Activated CD4-positive, alpha-beta memory T cell treated with anti-CD3 and anti-CD28 coated beads, Interleukin-2, amount 10 ng/mL, durations not matched to agents 7 days and 5 days (primary cell): ENCODE results near the gene ACTL10. TPM values are rescaled to one million over a fixed set of nuclear protein-coding genes. Genes with fewer than 3 reads are reported as not detected.
A peak's percentile ranks its signal among the peaks of the same experiment; 100 is the strongest.
"Not testable (repeated sequence)": the region's sequence is repeated elsewhere in the genome, so short reads cannot be mapped to it uniquely, and the experiment has no call there.

Experiments
- CTCF ChIA-PET: fragments of 350-600 bp; sonication (Branson Sonifier 250); formaldehyde crosslinking; loops from one replicate; lab custom pipeline; 2021; ENCODE audit warnings: antibody characterized with exemption, inconsistent platforms; lab: Charles Lee
- POLR2A ChIA-PET: fragments of 350-600 bp; sonication (Branson Sonifier 250); formaldehyde crosslinking; loops from one replicate; lab custom pipeline; 2021; ENCODE audit warnings: antibody characterized with exemption; lab: Charles Lee
- DNase-seq: peaks from one replicate; pipeline ENCODE4 v3.0.0-alpha.2; 2020
- H3K27ac Mint-ChIP-seq: one replicate; pipeline ENCODE4 v1.8.0; 2021; ENCODE audit warnings: mild to moderate bottlenecking, mixed read lengths
- H3K27me3 Mint-ChIP-seq: one replicate; pipeline ENCODE4 v1.8.0; 2021; ENCODE audit warnings: mixed read lengths
- H3K36me3 Mint-ChIP-seq: one replicate; pipeline ENCODE4 v1.8.0; 2021; ENCODE audit warnings: low read depth, mixed read lengths
- H3K4me1 Mint-ChIP-seq: one replicate; pipeline ENCODE4 v1.8.0; 2021; ENCODE audit warnings: mixed read lengths
- H3K4me3 Mint-ChIP-seq: one replicate; pipeline ENCODE4 v1.8.0; 2021; ENCODE audit warnings: mild to moderate bottlenecking, mixed read lengths
- H3K9me3 Mint-ChIP-seq: one replicate; pipeline ENCODE4 v1.8.0; 2021; ENCODE audit warnings: mixed read lengths
- total RNA-seq, 2 experiments: library from RNA; stranded (reverse); gene quantifications; one replicate each; pipeline ENCODE4 v1.2.3, GENCODE V29; 2021

The ACTL10 gene
- total RNA-seq, 2 experiments from 2014 or later = 3.7 to 4.5 TPM

DNA sequence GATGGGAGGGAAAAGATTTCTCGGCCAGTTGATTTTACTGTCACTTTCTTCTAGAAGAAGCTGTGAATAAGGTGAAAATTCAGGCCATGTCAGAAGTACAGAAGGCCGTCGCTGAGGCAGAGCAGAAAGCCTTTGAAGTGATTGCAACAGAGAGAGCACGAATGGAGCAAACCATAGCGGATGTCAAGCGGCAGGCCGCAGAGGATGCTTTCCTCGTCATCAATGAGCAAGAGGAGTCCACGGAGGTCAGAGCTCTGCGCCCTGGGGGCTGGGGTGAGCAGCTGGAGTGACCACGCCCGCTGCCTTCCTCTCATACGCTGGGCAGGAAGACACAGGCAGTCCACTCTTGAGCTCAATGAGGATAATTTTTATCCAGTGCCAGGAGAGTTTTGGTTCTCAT, 26.5 kb upstream of the ACTL10 start:
- Mint-ChIP-seq H3K27ac (no peak overlapping the region), H3K27me3 (no peaks in the 10 kb centered on the region), H3K36me3 (peaks cover 44% of the 10 kb centered on the region), H3K4me3 (no peak overlapping the region), H3K4me1 (peaks cover 7% of the 10 kb centered on the region), H3K9me3 (no peaks in the 10 kb centered on the region)
- CTCF ChIA-PET = interaction anchor here (1.4 kb wide), 1 partner anchor 28 kb away, joined by 3 read pairs; no protein-coding TSS in a partner anchor
- no peak for DNase-seq
- POLR2A ChIA-PET = no interaction called here

DNA sequence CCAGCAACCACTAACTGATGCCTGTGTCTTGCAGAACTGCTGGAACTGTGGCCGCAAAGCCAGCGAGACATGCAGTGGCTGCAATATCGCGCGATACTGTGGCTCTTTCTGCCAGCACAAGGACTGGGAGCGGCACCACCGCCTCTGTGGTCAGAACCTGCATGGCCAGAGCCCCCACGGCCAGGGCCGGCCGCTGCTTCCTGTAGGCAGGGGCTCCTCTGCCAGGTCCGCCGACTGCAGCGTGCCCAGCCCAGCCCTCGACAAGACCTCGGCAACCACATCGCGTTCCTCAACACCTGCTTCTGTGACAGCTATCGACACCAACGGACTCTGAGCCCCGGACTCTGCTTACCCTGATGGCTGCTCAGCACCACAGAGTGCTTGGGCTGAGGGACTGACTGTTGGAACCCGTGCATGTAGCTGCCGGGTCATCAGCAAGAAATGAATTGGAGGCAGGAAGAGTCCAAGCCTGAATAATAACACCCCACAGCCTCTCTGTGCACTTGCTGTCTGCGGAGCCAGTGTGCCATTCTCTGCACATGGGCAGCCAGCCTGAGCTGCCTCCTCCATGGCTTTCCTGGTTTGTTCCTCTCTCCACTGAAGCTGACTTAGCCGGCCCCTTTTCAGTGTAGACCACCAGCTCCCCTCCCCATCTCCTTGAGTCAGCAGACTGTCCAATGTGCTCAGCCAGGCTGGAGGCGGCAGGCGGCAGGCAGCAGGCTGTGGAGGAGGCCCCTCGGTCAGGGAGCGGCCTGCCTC, 22.3 kb upstream of the ACTL10 start:
- Mint-ChIP-seq H3K27ac (no peak overlapping the region), H3K4me3 (no peak overlapping the region), H3K9me3 (no peaks in the 10 kb centered on the region), H3K27me3 (no peaks in the 10 kb centered on the region), H3K4me1 (peaks cover 32% of the 10 kb centered on the region), H3K36me3 (peaks cover 37% of the 10 kb centered on the region)
- POLR2A ChIA-PET = interaction anchor here (1.5 kb wide), 1 partner anchor 8 kb away, joined by 3 read pairs; no protein-coding TSS in a partner anchor
- DNase-seq = no peak
- CTCF ChIA-PET = no interaction called here

DNA sequence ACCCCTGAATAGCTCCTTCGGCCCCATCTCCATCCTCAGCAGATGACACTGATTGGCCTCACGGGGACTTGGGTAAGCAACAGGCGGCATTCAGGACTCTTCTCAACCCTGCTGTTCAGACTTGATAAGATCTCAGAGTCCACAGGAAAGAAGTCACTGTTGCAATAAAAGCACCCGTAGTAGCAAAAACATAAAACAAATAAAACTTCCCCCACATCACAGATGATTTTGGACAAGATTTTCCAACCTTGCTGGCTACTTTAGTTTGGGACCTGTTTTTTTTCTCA, 21.7 kb upstream of the ACTL10 start:
- peaks cover 32% of the 10 kb centered on the region for H3K36me3 Mint-ChIP-seq

DNA sequence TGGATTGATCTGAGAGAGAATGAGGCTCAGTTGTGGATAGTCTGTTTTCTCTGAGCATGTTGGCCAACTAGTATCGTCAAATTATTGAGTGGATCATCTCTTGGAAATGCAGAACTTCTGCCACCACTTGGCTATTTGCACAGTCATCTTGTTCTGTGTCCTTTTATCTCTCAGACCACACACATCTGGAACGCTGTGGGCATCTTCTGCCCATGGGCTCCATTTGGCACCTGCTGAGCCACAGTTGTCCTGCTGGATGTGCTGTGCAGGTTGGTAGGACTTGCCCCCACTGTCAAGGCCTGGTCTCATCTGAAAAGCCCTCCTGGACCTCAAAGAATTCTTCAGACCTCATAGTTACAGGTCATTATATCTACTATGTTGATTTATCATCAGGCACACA, 21.3 kb upstream of the ACTL10 start:
- POLR2A ChIA-PET = interaction anchor here (1.5 kb wide), 1 partner anchor 9 kb away, joined by 3 read pairs; no protein-coding TSS in a partner anchor
- Mint-ChIP-seq H3K36me3 (peaks cover 28% of the 10 kb centered on the region), H3K4me1 (peaks cover 34% of the 10 kb centered on the region), H3K27me3 (no peaks in the 10 kb centered on the region), H3K9me3 (no peaks in the 10 kb centered on the region), H3K4me3 (no peak overlapping the region), H3K27ac (no peak overlapping the region)
- no peak for DNase-seq
- CTCF ChIA-PET = no interaction called here

More for the DNA sequence above, 21.7 kb upstream of the ACTL10 start:
- no peaks in the 10 kb centered on the region for H3K27me3 Mint-ChIP-seq
- peaks cover 34% of the 10 kb centered on the region for H3K4me1 Mint-ChIP-seq
- POLR2A ChIA-PET = interaction anchor here (1.5 kb wide), 1 partner anchor 9 kb away, joined by 3 read pairs; no protein-coding TSS in a partner anchor
- no peaks in the 10 kb centered on the region for H3K9me3 Mint-ChIP-seq
- no peak overlapping the region for H3K4me3 Mint-ChIP-seq
- CTCF ChIA-PET = no interaction called here
- DNase-seq = no peak
- H3K27ac Mint-ChIP-seq = no peak overlapping the region

DNA sequence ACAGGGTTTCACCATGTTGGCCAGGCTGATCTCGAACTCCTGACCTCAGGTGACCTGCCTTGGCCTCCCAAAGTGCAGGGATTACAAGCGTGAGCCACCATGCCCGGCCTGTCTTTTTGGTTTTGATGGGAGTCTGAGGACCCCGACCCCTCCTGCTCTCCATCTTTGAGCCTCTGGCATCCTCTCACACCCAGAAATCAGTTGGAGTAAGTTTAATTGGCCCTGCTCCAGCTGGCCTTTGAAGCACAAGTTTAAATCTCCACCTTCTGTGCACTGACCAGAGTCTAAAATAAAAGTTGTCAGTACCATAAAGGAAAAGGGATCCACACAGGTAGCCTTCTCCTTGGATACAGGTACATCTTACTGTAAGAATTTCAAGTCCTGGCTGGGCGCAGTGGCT, 20.6 kb upstream of the ACTL10 start:
- ChIA-PET CTCF (no interaction called here), POLR2A (interaction anchor here (1.0 to 4.5 kb wide), 2 partner anchors 18 to 22 kb away, joined by 3 to 26 read pairs; no protein-coding TSS in a partner anchor)
- H3K36me3 Mint-ChIP-seq = peaks cover 24% of the 10 kb centered on the region
- H3K9me3 Mint-ChIP-seq = no peaks in the 10 kb centered on the region
- H3K27ac Mint-ChIP-seq = no peak overlapping the region
- H3K4me1 Mint-ChIP-seq = peaks cover 39% of the 10 kb centered on the region
- no peaks in the 10 kb centered on the region for H3K27me3 Mint-ChIP-seq
- no peak for DNase-seq
- H3K4me3 Mint-ChIP-seq = no peak overlapping the region

DNA sequence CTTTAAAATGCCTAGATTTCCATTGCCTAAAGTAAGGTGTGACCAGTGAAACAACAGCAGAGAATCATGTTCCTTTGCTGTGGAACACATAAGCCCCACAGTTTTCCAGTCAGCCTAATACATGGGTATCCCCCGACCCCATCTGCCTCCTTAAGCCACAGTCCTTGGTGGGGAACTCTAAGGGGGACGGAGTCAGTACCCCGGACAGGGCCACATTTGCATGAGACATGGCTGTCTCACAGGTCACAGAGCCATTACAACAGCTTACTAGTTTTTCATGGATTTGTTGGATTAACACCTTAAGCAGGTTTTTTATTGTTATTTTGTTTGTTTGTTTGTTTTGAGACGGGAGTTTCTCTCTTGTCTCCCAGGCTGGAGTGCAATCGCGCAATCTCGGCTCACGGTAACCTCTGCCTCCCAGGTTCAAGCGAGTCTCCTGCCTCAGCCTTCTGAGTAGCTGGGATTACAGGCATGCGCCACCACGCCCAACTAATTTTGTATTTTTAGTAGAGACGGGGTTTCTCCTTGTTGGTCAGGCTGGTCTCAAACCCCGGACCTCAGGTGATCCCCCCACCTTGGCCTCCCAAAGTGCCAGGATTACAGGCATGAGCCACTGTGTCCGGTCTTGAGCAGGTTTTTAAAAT, 19.7 kb upstream of the ACTL10 start:
- peaks cover 22% of the 10 kb centered on the region for H3K36me3 Mint-ChIP-seq
- ChIA-PET CTCF (interaction anchor here (0.6 to 1.5 kb wide), 3 partner anchors 21 to 198 kb away, joined by 3 to 6 read pairs (median 3); no protein-coding TSS in a partner anchor), POLR2A (interaction anchor here (0.7 to 4.5 kb wide), 9 partner anchors 9 to 191 kb away, joined by 3 to 26 read pairs (median 3); partner anchors contain the start of genes CBFA2T2 and ZNF341)
- not testable (repeated sequence) for DNase-seq, H3K4me3 Mint-ChIP-seq, H3K27ac Mint-ChIP-seq, H3K9me3 Mint-ChIP-seq, H3K27me3 Mint-ChIP-seq
- H3K4me1 Mint-ChIP-seq = peaks cover 47% of the 10 kb centered on the region

DNA sequence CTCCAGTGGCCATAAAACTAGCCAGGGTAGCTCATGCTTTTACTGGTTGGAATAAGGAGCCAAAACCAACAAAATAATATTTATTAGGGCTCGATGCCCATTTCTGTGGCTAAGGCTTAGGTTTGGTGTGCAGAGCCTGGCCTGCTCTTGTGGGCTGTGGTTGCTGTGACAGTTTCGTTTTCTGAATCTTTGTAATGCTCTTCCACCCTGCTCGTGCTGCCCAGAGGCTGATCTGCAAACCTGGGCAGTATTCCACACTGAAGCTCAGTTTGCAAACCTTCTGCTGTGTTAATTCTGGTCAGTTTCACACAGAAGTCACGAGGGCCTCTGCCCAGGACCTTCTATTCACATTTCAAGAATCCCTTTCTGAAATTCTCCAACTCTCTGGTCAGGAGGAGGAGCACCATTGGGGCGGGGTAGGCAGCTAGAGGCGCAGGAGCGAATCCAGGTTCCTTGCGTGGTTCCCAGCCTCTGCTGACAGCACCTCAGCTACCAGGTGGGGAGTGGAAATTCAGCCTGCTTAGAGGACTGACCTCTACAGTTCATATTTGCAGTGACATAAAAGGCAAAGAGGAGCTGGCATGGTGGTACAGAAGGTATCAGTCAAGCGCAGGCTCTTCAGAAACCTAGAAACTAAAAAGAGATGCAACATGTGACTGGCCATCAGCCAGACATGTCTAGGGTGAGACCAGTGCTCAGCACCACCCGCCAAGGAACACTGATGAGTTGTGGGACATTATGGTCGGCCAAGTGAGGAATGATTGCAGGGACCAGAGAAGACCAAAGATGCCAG, 18.9 kb upstream of the ACTL10 start:
- Mint-ChIP-seq H3K27me3 (no peaks in the 10 kb centered on the region), H3K4me3 (no peak overlapping the region), H3K27ac (no peak overlapping the region), H3K9me3 (no peaks in the 10 kb centered on the region), H3K36me3 (peaks cover 22% of the 10 kb centered on the region), H3K4me1 (peaks cover 54% of the 10 kb centered on the region)
- POLR2A ChIA-PET = interaction anchor here (0.7 to 4.5 kb wide), 9 partner anchors 8 to 190 kb away, joined by 3 to 26 read pairs (median 4); partner anchors contain the start of genes ACTL10, CBFA2T2 and ZNF341
- peak; percentile 49 for DNase-seq
- CTCF ChIA-PET = interaction anchor here (0.6 to 1.5 kb wide), 3 partner anchors 20 to 199 kb away, joined by 3 to 6 read pairs (median 3); no protein-coding TSS in a partner anchor

DNA sequence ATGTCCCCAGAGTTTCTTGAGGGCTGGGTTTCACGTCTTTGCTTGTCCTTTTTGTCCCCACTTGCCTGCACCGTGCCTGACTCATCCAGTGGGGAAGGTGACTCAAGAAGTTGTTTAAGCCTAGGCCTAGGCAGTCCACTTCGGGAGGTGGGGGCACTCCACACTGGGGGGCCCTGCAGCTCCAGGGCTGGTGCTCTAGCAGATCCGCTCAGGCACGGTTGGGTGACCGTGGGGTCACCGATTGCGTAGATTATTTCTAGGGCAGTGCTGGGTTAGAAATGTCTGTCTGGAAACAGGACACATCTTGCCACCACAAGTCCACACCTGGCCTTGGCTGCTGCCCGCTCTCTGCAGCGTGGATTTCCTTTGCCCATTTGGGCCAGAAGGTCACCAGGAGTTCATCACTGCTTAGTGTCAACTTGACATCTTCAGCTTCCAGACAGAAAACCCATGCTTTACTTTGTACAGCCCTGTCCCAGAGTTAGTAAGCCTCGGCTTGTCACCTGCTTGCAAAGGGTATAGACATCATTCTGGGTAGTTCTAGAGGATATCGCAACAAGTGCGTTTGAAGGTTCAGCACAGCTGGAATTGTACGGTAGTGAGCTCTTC, 18.2 kb upstream of the ACTL10 start:
- Mint-ChIP-seq H3K27ac (no peak overlapping the region), H3K9me3 (no peaks in the 10 kb centered on the region), H3K27me3 (no peaks in the 10 kb centered on the region), H3K36me3 (peaks cover 22% of the 10 kb centered on the region), H3K4me3 (no peak overlapping the region), H3K4me1 (peaks cover 61% of the 10 kb centered on the region)
- ChIA-PET POLR2A (interaction anchor here (1.1 to 4.5 kb wide), 6 partner anchors 15 to 189 kb away, joined by 3 to 26 read pairs (median 4); partner anchors contain the start of genes ACTL10, CBFA2T2 and ZNF341), CTCF (interaction anchor here (1.5 kb wide), 1 partner anchor 19 kb away, joined by 6 read pairs; no protein-coding TSS in a partner anchor)
- DNase-seq = no peak

DNA sequence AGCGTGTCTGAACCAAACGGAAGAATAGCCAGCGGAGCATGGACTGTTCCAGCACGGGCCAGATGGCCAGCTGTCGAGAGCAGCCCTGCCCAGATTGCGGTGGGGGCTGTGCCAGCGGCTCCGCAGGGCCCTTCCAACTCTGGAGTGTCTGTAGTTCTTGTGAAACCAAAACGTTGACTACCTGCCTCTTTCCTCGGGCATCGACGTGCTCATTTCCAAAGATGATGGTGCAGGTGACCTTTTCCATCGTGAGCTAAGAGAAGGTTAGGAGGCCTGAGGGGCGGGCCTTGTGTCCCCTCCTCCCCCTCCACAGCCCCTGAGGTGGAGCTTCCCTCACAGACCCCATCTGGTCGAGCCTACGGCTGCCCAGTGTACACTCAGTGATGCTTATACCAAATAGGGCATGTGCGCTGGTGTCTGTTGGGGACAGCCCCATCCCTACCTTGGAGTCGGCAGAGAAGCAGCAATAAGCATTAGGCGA, 17.5 kb upstream of the ACTL10 start:
- peaks cover 22% of the 10 kb centered on the region for H3K36me3 Mint-ChIP-seq
- H3K27ac Mint-ChIP-seq = no peak overlapping the region
- H3K27me3 Mint-ChIP-seq = no peaks in the 10 kb centered on the region
- H3K9me3 Mint-ChIP-seq = no peaks in the 10 kb centered on the region
- H3K4me3 Mint-ChIP-seq = no peak overlapping the region
- ChIA-PET CTCF (no interaction called here), POLR2A (interaction anchor here (0.9 to 4.5 kb wide), 3 partner anchors 15 to 32 kb away, joined by 3 to 26 read pairs (median 11); partner anchors contain the start of gene ACTL10)
- no peak for DNase-seq
- peaks cover 64% of the 10 kb centered on the region for H3K4me1 Mint-ChIP-seq

DNA sequence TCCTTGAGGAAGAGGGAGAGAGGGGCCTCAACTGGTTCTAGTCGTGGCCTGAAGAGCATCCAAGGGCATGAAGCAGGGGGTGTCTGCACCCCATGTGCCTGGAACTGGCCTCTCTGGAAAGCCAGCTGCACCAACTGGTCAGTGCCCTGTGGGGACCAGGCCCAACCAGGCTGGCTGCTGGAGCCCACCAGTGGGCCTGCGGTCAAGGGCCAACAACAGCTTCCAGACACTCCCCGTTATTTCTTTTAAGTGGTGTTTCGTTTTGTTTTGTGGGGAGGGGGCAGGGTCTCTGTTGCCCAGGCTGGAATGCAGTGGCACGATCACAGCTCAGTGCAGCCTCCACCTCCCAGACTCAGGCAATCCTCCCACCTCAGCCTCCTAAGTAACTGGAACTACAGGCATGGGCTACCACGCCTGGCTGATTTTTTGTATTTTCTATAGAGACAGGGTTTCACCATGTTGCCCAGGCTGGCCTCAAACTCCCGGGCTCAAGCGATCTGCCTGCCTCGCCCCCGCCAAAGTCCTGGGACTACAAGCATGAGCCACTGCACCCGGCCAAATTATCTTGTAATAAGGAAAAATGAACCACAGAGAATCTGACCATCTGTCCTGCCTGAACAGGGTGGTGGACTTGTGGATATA, 16.5 kb upstream of the ACTL10 start:
- Mint-ChIP-seq H3K4me1 (peaks cover 61% of the 10 kb centered on the region), H3K27me3 (no peaks in the 10 kb centered on the region)

DNA sequence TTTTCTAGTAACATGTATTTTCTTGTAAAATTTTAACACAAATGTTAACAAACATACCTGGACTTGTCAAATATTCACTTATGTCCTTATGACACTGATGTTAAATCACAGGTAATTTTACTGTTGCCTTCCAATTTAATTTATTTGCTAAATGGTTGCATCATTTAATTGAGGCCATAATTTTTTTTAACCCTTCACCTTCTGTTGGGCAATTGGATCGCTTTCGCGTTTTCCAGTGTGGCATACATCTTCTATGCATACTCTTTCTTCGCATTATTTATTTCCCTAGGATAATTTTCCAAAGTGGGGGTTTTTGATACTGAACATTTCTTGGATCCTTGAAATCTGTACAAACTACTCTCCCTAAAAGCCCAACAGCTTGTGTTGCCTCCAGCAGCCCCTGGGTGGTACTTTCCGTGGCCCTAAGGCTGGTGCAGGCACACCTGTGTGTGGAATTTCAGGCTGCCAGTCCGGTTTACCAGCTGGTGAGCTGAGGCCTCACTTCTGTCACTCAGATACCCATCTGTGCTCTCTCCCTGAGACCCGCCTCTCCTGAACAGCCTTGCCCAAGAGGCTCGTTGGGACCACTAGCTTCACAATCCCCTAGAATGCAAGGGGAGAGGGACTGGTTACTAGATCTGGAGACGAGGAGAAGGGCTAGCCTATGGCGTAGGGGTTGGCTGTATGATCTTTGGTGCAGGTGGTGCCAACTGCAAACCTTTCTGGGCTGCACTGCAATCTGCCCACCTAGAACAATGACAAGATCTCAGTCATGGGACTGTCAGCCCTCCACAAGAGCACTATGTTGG, 15.8 kb upstream of the ACTL10 start:
- no peaks in the 10 kb centered on the region for H3K27me3 Mint-ChIP-seq
- ChIA-PET POLR2A (interaction anchor here (0.7 to 4.7 kb wide), 6 partner anchors 10 to 250 kb away, joined by 3 to 43 read pairs (median 6); partner anchors contain the start of genes ACTL10, CDK5RAP1 and SNTA1), CTCF (interaction anchor here (1.3 kb wide), 1 partner anchor 17 kb away, joined by 3 read pairs; no protein-coding TSS in a partner anchor)
- no peak overlapping the region for H3K4me3 Mint-ChIP-seq
- peaks cover 58% of the 10 kb centered on the region for H3K4me1 Mint-ChIP-seq
- H3K27ac Mint-ChIP-seq = no peak overlapping the region
- no peaks in the 10 kb centered on the region for H3K9me3 Mint-ChIP-seq
- DNase-seq = no peak
- peaks cover 7% of the 10 kb centered on the region for H3K36me3 Mint-ChIP-seq

More for the DNA sequence above, 16.5 kb upstream of the ACTL10 start:
- peaks cover 14% of the 10 kb centered on the region for H3K36me3 Mint-ChIP-seq
- H3K27ac Mint-ChIP-seq = no peak overlapping the region
- CTCF ChIA-PET = no interaction called here
- H3K4me3 Mint-ChIP-seq = no peak overlapping the region
- no peak for DNase-seq
- POLR2A ChIA-PET = interaction anchor here (0.9 to 4.7 kb wide), 3 partner anchors 14 to 31 kb away, joined by 3 to 43 read pairs (median 26); no protein-coding TSS in a partner anchor
- no peaks in the 10 kb centered on the region for H3K9me3 Mint-ChIP-seq
